ENCODE data around the gene BRD3. TPM values are rescaled to one million over a fixed set of nuclear protein-coding genes. Genes with fewer than 3 reads are reported as not detected.

Gene BRD3
- total and polyA plus RNA-seq, 2 of the 8 experiments (the other 6 are each of a cell fraction or from before 2014, with no cell fraction given) = 31.0 to 82.7 TPM

GRCh38 chr9:134040176-134040565 lies 27.7 kb downstream of the BRD3 start (continued):
- TF ChIP-seq FOSL1 (IDR thresholded peaks at IDR 0.05; ENCODE audit: insufficient read depth, low read depth, low read length) (no peak), RBBP5 (IDR thresholded peaks at IDR 0.05; ENCODE audit: borderline replicate concordance, low read depth, low read length) (no peak), SRF (IDR thresholded peaks at IDR 0.05; ENCODE audit: low read depth, low read length) (no peak), BCL11A (IDR thresholded peaks at IDR 0.05; ENCODE audit: low read depth in 2 of 2, low read length in 2 of 2) (no peak), EP300 (IDR thresholded peaks at IDR 0.05; ENCODE audit: borderline replicate concordance in 1 of 2, low read depth in 2 of 2, low read length in 2 of 2) (no peak), SP2 (IDR thresholded peaks at IDR 0.05; ENCODE audit: low read length) (no peak)
